HG02571 (cell line): Measurements from ENCODE around the gene PRH2.

Source experiments
- ATAC-seq: cut with Tn5 transposase; IDR thresholded peaks from one replicate; pipeline ENCODE4 v1.9.1; 2021; ENCODE audit warnings: mild to moderate bottlenecking, moderate library complexity; ENCODE audit not compliant: unreplicated experiment

The PRH2 gene

DNA sequence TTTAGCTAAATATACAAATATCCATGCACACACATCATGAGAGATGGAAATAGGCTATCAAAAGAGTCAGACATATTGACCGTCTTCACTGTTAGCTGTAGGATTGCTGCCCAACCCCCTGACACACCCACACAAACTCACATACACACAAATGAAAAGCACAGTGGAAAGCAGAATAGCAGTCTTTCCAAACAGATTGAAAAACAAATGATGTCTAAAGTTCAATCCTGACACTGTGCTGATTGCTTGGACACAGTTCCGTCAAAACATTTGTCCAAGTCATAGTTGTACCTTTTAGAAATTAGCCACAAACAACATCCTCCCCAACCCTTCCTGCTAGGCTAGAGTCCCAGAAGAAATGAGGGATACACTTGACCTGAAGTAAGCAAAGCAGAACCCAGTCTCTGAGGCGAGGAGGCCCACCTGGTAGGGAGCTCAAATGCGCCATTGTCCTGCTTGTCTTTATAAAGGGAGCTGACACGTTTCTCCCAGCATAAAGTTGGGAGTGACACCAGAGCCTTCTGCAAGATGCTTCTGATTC lies at the start of gene PRH2:
TSS of gene PRH2 (plus strand) at position 491 of the 541 bp plus-strand sequence. CDS start at position 529, 38 bp downstream.
- ATAC-seq: no peak

DNA sequence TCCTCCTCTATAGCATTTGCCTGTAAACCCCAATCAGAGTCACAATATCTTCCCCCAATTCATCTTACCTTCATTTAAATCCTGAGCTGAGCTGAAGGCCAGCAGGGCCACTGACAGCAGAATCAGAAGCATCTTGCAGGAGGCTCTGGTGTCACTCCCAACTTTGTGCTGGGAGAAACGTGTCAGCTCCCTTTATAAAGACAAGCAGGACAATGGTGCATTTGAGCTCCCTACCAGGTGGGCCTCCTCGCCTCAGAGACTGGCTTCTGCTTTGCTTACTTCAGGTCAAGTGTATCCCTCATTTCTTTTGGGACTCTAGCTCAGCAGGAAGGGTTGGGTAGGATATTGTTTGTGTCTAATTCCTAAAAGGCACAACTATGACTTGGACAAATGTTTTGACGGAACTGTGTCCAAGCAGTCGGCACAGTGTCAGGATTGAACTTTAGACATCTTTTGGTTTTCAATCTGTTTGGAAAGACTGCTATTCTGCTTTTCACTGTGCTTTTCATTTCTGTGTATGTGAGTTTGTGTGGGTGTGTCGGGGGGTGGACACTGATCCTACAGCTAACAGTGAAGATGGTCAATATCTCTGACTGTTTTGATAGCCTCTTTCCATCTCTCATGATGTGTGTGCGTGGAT lies 44.8 kb upstream of the PRH2 start, which contains the start of gene PRH1:
TSS of gene PRH1 (minus strand) at position 170 of the 640 bp plus-strand sequence. CDS start at position 132, 38 bp downstream.
- no peak for ATAC-seq

DNA sequence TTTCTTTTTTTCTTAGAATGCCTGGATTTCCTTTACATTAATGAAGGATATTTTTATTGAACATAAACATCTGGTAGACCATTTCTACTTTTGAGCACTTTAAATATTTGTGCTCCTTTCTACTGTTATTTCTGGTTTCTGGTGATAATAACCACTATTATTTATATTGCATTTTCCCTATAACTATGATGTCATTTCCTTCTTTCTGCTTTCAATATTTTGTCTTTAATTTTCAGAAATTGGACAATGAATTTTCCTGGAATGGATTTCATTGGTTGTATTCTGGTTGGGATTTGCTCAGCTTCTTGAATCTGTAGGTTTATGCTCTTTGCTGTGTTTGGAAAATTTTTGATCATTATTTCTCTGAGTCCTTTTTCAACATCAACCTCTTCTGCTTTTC lies 39.8 kb upstream of the PRH2 start:
- no peak for ATAC-seq

DNA sequence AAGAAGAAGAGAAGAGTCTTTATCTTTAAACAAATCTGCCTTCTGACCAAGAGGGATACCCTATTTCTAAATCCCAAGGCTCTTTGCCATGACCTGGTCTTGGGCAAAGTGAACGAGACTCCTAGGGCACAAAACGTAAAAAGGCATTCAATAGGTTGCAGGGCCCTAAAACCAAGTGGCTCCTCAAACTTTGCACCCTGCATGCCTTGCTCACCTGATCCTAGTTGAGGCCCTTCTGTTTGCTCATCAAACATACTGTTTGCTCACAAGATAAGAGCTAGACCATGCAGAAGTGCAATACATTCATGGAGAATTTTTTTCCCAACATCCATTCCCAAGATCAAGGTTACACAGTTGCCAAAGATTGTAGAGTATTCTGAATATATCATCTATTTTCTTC lies 37.1 kb upstream of the PRH2 start:
- no peak for ATAC-seq

DNA sequence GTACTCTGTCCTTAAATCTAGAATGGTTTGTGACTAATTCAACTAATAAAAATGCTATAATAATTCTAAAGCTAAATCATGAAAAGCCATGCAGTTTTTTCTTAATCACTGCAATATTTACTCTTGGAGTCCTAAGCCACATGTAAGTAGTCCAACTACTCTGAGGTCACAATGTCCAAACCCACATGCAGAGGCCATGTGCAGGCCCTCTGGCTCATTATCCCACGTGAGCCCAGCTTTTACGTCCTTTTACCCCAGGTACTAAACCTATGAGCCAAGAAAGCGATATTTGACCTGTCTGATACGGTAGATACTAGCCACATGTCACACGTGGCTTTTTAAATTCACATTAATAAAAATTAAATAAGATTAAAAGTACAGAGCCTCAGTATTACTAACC lies 32.2 kb upstream of the PRH2 start:
- no peak for ATAC-seq

DNA sequence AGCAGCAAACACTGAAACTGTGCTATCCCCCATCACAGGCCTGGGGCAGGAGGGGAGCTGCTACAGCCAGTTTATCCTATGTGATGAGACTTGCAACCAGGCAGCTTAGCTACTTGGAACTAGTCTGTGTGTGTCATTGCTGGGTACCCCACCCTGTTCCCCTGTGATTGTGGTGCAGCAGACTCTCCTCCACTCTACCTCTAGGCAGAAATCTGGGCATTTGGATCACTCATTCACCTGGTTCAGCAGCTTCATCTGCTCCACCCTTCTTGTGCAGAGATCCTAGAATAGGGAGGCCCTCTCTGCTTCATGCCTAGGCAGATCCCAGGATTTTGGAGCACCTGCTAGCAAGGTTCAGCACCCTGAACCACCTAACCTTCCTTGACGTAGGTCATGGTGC lies 28.5 kb upstream of the PRH2 start:
- no peak for ATAC-seq

DNA sequence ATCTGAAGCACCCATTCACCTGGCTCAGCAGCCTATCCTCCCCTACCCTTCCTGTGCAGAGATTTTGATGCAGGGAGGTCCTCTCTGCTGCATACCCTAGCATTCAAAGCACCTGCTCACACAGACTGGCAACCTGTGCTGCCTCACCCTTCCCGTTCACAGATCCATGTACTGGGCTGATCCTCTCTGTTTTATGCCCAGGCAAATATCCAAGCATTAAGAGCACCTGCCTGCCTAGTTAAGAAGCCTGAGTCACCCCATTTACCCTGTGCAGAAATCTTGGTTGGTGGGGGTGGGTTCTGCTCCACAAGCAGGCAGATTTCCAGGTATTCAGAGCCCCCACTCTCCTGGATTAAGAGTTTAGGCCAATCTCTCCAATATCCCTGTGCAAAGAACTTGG lies 28.1 kb upstream of the PRH2 start:
- no peak for ATAC-seq

DNA sequence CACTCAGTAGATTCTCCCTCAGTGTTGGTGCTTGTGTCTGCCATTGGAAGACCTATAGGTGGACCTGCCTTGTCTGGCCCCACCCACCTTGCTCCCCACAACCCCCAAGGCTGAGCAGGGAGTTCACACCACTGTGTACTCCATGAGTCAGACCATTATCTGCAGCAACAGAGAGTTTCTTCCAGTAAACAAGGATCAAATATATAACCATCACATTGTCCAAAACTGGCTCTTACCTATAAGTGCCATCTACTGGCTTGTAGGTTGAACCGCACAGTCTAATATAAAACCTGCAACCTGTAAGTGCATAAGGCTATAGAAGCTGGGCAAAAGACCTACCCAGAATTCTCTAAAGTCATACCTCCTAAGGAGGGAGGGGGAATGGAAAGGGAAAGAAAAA lies 27.6 kb upstream of the PRH2 start:
- ATAC-seq: no peak

DNA sequence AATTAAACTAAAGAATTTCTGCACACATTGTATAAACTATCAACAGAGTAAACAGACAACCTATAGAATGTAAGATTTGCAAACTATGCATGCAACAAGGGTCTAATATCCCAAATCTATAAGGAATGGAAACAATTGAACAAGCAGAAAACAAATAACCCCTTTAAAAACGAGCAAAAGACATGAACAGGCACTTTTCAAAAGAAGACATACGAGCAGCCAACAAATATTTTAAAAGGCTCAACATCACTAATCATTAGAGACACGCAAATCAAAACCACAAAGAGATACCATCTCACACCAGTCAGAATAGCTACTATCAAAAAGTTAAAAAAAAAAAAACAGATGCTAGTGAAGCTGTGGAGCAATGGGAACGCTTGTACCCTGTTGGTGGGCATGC lies 24.4 kb upstream of the PRH2 start:
- no peak for ATAC-seq

DNA sequence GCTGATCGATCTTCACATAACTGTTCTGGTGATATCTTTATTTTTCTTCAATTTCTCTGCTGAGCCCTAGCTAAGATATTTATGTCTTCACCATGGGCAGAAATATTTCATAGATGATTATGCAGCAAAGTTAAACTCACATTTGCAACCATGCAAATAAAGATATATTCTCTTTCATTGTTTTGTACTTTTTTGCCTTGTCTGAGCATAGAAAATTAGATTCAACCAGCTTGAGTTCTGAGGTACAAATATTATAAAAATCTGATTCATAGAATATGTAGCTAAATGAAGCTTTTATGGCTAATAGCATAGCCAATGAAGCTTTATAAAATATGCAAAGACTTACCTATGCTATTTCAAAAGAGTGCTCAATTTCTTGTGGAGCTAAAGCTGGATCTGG lies 19.6 kb upstream of the PRH2 start, which contains the start of gene TAS2R13:
TSS of gene TAS2R13 (minus strand) at position 101 of the 400 bp plus-strand sequence. CDS start 264 bp downstream, outside the sequence.
- no peak for ATAC-seq

DNA sequence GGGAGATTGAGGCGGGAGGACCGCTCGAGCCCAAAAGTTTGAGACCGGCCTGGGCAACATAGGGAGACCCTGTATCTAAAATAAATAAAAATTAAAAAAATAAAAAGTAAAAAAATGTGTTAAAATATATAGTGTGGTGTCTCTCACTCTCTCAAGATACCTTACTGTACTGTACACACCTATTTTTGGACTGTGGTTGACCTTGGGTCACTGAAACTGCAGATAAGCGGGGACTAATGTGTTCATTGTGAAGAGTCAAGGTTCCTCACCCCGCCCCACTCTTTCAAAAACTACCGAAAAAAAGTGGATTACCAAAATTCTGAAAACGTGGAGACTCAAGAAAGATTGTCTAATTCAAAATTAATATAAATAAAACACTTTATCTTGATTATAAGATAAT lies 18.7 kb upstream of the PRH2 start:
- ATAC-seq: no peak

DNA sequence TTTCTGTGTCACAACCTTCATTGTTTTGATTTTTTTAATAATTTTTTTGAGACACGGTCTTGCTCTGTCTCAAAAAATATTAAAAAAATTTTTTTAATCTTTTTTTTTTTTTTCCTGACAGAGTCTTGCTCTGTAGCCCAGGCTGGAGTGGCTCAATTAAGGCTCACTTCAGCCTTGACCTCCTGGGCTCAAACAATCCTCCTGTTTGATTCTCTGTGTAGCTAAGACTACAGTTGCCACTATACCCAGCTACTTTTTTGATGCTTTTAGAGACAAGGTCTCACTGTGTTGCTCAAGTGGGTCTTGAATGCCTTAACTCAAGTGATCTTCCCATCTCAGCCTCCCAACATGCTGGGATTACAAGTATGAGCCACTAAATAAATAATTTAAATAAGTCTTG lies 9.2 kb upstream of the PRH2 start:
- ATAC-seq: no peak

DNA sequence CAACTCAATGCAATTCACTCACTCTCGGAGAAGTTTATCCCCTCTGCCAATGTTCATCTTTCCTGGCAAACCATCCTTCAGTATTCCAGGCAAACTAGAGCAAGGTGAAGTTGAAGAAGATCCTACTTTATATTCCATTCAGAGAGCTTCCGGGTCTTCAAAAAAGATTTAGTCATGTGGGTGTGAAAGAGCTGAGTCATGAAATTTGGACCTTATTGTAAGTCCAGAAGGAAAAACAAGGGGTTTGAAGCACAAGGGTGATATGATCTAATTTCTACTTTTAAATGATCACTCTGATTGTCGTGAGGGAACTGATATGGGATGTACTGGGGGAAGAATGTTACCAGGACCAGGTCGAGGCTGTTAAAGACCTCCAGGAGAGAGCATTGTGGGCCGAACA lies 2.8 kb upstream of the PRH2 start:
- ATAC-seq: no peak

DNA sequence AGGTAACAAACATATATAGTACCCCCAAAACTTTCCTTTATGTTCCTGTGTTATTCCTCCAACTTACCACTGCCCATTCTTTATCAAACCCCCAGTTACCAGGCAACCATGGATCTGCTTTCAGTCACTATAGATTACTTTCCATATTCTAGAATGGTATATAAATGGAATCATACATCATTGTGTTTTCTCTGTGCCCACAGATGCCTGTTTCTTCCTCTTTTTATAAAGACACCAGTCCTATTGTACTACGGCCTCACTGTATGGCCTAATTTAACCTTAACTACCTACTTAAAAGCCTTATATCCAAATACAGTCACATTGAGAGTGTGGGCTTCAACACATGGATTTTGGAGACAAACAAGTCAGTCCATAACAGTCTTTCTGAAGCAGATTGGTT lies 7.5 kb downstream of the PRH2 start:
- no peak for ATAC-seq

DNA sequence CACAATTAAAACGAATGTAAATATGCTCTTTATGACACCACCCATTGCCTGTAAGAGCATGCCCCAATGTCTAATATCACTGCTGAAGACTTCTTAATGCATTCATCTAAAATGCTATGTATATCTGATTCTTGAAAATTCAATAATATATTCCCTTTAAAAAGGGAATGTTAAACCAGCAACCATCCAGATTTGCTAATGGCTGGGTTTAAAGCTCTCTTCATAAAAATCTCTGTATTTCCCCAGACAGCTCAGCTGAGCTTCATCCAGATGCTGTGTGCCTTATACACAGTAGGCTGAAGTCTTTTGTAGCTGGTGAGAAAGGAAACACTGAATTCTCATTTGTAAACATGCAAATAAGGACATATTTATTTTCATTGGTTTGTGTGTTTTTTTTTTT lies 10.1 kb downstream of the PRH2 start, which contains the start of gene TAS2R14:
TSS of gene TAS2R14 (minus strand) at position 101 of the 400 bp plus-strand sequence. CDS start at position 45, 56 bp downstream.
- no peak for ATAC-seq

DNA sequence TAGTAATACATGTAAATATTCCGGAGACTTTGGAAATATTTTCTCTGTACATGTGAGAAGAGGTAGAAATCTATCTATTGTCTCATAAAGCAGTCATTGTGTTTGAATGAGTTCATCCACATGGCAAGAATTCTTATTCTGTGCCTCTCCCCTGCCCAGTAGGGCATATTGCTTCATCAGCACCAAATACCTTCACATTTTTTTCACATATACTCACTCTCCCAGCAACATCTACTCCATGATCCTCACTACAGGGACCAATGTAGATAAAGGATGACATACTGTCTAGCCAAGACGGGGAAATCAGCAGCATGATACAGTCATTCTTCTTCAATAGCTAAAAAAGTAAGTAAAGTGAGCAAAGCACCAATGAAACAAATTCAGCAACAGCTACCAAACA lies 11.4 kb downstream of the PRH2 start:
- no peak for ATAC-seq

DNA sequence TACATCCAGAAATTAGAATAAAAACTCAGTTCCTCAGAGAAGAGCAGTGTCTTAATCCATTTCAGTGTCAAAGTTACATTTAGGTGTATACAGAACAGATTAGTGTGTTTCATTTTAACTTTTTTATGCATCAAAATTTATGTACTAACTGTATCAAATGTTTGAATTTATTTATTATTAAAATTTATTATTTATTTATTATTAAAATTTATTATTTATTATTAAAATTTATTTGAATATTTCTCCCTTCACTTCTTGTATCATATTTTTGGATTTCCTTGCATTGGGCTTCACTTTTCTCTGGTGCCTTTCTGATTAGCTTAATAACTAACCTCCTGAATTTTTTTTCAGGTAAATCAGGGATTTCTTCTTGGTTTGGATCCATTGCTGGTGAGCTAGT lies 12.3 kb downstream of the PRH2 start:
- no peak for ATAC-seq

DNA sequence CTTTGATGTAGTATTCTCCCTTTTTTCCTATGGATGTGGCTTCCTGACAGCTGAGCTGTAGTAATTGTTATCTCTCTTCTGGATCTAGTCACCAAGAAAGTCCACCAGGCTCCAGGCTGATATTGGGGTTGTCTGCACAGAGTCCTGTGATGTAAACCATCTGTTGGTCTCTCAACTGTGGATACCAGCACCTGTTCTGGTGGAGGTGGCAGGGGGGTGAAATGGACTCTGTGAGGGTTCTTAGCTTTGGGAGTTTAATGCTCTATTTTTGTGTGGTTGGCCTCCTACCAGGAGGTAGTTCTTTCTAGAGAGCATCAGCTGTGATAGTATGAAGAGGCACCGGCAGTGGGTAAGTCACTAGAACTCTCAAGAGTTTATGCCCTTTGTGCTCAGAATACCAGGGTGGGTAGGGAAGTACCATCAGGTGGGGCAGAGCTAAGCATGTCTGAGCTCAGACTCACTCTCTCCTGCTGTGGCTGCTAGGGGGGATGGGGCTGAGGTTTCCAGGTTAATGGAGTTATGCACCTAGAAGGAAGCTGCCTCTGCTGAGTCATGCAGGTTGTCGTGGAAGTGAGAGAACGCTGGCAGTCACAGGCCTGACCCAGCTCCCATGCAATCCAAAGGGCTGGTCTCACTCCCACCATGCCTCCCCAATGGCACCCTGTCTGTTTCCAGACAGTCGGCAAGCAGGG lies 13.0 kb downstream of the PRH2 start:
- ATAC-seq: no peak

DNA sequence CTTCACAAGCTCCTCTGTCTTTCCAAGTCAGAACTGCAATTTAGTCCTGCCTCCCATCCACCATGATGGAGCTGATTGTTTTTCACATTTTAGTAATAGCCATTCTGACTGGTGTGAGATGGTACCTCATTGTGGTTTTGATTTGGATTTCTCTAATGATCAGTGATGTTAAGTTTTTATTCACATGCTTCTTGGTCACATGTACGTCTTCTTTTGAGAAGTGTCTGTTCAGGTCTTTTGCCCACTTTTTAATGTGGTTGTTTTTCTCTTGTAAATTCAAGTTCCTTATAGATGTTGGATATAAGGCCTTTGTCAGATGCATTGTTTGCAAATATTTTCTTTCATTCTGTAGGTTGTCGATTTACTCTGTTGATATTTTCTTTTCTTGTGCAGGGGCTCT lies 14.1 kb downstream of the PRH2 start:
- no peak for ATAC-seq

DNA sequence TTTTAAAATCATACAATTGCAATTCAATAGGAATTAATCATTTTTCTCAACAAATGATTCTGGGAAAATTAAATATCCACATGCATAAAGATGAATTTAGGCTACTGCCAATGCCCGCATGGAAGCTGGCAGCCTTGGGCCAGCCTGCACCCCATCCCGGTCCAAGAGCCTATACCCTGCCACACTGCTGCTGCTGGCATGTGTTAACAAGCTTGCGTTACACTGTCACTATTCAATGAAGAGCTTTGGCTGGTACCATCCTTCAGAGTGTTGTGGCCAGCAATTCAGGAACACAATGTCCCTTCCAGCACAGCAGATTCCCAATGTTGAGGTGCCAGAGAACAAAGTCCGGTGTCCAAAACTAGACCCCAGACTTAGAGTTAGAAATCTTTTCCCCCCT lies 23.6 kb downstream of the PRH2 start:
- no peak for ATAC-seq

DNA sequence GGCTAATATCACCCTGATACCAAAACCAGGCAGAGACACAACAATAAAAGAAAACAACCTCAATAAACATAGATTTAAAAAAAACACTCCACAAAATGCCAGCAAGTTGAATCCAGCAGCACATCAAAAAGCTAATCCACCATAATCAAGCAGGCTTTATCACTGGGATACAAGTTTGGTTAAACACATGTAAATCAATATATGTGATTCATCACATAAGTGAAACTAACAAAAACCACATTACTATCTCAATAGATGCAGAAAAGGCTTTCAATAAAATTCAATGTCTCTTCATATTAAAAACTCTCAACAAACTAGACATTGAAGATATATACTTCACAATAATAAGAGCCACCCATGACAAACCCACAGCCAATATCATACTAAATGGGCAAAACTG lies 27.0 kb downstream of the PRH2 start:
- no peak for ATAC-seq

DNA sequence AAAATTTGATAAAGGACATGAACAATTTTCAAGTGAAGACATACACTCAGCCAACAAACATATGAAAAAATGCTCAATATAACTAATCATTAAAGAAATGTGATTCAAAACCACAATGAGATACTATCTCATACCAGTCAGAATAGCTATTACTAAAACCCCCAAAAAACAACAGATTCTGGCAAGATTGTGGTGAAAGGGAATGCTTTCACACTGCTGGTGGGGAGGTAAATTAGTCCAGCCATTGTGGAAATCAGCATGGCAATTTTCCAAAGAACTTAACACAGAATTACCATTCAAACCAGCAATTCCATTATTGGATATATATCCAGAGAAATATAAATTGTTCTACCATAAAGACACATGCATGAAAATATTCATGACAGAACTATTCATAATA lies 28.7 kb downstream of the PRH2 start:
- ATAC-seq: no peak
